COLO829 (cell line): Measurements from ENCODE around the gene ANKK1.

Experiments used
- DNase-seq: peaks from one replicate; pipeline ENCODE4 v3.0.0; 2012; ENCODE audit warnings: low spot score

ANKK1 gene

DNA sequence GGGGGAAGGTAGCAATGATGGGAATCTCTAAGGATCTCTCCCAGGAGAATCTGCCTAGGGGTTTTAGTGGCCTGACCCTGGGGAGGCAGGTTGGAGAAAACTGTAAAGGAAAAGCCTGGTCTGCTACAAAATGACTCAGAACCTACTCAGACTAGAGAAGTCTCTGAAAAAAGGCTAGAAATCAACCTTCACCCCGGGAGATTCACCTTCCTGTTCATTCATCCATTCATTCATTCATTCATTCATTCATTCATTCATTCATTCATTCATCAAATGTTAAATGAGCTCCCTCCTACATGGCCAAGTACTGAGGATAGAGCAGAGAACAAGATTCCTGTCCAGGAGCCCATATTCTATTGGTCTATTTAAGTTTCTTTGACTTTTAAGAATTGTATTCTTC, 8.9 kb upstream of the ANKK1 start:
- DNase-seq = no peak

DNA sequence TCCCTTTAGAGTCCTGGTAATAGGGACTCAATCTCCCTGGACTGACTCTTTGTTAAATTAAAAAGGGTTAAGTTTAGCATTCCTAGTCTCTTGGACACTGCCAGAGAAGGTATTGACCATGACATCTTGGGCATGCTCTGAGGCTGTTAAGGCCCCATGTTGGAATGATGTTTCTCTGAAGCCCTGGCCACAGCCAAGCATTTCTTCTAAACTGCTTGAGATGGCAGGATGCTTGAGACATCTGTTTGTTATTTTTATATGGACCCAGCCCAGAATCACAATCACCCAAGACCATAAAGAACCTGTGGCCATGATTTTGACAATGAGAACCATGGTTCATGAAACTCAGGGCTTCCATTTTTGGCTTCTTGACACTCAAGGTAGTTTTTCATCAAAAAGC, 5.5 kb upstream of the ANKK1 start:
- no peak for DNase-seq

DNA sequence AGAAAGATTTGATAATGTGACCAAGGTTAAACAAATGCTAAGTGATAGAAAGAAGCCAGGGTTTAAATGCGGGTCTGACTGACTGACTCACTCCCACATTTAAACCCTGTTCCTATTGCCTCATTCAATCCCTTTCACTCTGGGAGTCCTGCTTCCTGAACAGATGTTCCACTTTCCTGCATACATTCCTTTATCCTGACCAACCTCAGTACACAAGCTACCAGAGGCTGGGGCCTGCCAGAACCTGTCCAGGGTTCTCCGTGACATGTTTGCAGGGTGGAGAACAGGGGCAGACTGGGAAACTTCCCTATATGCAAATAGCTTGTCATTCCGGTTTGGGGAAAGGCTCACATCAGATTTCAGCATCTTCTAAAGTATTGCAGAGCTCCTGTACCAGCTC, 3.0 kb upstream of the ANKK1 start:
- no peak for DNase-seq

DNA sequence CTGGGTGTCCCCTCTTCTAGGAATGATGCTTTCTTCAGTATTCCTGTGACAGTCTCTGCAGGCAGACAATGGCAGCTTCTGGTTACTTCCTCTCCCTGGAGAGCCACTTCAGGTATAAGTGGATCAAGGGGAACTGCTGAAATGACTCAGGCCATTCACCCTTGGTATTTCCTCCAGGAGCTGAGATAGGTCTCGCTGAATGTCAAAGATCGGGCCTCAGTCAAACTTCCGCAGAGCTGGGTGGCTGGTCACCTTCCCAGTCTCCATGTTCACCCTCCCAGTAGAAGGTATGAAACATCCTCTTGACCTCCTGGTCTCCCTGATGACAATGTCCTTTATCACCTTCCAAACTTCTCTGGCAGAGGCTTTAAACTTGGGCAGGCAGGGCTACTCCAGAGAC, 1.8 kb upstream of the ANKK1 start:
- DNase-seq = no peak

DNA sequence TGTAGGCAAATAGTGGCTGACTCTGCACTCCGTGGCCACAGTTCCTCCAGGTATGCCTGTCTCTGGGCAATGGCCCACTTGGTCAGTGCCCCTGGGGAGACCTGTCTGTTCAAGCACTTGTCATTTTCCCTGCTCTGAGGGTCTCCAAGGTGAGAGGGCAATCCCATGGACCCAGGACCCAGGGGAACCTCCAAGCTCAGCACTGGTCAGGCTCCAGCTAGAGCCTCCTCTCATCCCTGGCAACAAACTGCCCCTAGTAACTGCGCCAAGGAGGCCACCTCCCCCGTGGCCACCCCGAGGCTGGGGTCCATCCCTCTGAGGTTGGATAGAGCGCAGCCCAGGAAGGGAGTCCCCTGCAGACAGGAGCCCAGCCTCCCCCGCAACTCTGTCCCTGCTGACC, 713 bp upstream of the ANKK1 start:
- no peak for DNase-seq

DNA sequence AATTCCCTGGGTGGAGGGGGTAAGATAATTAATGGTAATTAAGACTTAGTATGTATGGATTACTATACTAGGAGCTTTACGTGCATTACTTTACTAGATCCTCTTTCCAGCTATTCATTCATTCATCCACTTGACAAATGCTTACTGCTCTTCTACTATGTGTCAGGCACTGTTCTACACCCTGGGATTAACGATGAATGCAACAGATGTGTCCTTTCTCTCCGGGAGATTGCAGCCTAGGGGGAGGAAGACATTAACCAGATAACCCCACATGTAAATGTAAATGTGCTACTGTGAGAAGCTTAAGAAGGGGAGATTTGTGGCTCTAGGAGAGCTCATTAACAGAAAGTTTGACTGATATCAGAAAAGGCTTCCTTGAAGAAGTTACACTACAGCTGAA, 1.7 kb downstream of the ANKK1 start:
- DNase-seq = no peak

DNA sequence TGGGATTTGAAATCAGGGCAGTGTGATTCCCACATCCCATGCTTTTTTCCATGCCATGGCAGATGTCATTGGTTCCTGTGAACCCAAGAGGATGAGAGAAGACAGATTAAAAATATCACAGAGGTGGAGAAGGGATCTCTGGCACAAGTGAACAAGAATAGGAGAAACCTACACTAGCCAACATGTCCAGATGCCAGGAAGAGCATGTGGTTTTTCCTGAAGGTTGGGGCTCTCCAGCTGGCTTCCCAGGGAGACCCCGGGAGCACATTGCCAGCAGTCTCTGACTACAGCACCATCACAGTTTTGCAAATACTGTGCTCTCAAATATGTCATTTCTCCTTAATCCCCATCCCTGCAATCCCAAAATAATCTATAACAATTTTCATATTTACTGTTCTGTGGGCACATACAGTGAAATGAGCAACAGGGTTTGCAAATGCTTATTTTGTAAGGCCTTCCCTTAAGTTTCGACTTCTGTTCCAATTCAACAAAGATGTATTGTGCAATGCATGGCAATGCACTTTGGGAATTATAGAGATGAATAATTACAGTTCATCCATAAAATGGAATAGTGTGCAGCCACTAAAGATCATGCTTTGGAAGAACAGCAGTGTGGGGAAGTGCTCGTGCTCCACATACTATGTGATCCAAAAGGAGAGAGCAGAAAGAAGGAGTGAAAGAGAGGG, 4.8 kb downstream of the ANKK1 start:
- no peak for DNase-seq

DNA sequence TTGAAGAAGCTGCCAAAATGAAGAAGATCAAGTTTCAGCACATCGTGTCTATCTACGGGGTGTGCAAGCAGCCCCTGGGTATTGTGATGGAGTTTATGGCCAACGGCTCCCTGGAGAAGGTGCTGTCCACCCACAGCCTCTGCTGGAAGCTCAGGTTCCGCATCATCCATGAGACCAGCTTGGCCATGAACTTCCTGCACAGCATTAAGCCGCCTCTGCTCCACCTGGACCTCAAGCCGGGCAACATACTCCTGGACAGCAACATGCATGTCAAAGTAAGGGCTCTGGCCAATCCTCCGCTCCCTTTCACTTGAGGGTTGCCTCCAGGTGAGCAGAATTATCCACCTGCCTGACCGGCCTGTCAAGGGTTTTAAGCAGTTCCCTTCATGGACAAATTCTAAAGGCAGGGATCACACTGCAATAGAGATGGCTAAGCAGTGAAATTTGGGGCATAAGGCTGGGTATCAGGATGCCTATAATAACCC, 6.0 kb downstream of the ANKK1 start:
- no peak for DNase-seq

DNA sequence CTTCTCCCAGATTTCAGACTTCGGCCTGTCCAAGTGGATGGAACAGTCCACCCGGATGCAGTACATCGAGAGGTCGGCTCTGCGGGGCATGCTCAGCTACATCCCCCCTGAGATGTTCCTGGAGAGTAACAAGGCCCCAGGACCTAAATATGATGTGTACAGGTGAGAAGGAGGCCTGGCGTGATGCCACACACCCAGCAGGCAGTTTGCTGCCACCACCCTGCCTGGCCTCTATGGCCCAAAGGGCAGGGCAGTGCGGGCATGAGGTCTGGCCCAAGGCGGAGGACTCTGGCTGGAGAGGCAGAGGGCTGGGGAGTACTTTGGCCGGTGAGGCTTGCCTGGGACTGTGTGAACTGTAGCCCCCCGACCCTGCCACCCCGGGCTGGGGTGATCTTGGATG, 7.3 kb downstream of the ANKK1 start:
- DNase-seq = no peak

DNA sequence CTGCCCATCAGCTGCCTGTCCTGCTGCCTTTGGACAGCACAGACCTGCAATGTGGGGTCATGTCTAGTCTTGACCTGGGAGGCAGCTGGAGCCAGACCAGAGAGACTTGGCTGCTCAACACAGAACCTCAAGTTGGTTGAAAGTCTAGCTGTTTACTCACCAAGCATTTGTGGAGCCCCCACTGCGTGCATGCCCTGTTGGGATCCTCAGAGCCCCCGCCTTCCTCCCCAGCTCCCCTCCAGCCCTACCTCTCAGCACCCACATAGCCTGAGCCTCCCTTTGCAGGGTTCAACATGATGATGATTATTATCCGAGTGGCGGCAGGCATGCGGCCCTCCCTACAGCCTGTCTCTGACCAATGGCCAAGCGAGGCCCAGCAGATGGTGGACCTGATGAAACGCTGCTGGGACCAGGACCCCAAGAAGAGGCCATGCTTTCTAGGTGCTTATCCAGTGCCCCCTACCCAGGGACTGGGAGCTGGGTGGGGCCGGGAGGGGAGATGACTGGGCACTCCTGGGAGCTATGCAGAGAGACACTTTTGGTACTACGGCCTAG, 8.3 kb downstream of the ANKK1 start:
- no peak for DNase-seq

DNA sequence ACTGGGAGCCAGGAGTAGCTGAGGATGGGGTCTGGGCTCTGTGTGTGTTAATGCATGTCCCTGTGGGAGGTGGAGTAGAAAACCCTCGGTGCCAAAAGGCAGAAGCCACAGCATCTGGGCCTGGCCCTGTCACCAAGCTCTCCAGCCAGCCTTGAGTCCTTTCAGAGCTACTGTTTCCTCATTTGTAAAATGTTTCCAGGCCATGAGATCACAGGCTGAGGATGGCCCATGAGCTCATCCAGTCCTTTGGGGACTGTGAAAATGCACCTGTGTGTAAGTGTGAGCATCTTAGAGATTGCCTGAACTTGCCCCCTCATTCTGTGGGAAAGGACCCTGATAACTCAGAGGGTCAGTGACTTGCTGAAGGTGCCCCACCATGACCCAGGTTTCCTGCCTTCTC, 9.1 kb downstream of the ANKK1 start:
- DNase-seq = no peak

DNA sequence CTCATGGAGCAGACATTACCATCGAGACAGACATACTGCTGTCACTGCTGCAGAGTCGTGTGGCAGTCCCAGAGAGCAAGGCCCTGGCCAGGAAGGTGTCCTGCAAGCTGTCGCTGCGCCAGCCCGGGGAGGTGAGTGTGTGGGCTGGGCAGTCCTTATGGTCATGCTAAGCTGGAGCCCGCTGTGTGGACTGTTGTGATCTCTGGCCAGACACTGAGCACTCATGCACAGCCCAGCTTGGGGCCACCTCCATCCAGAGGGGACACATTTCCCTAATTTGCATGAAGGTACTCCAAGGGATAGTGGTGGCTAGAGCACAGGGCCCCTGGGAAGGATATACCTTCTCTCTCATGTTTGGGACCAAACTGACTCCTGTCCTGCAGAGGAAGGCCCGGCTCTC, 9.6 kb downstream of the ANKK1 start:
- DNase-seq = no peak

DNA sequence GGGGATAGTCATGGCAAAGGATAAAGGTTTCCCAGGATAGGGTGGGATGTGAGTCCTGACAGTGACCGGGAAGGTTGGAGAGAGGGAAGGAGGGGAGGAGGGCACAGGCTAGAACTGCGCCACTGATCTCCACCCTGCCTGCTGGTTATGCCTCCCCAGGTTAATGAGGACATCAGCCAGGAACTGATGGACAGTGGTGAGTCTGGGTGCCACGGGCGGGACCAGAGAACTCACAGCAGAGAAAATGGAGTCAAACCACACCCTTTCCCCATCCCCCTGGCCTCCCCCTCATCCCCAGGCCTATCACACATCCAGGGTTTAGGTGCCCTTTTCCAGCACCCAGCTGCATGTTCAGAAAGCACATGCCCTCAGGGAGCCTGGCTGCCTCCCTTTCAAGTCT, 10.2 kb downstream of the ANKK1 start:
- no peak for DNase-seq

DNA sequence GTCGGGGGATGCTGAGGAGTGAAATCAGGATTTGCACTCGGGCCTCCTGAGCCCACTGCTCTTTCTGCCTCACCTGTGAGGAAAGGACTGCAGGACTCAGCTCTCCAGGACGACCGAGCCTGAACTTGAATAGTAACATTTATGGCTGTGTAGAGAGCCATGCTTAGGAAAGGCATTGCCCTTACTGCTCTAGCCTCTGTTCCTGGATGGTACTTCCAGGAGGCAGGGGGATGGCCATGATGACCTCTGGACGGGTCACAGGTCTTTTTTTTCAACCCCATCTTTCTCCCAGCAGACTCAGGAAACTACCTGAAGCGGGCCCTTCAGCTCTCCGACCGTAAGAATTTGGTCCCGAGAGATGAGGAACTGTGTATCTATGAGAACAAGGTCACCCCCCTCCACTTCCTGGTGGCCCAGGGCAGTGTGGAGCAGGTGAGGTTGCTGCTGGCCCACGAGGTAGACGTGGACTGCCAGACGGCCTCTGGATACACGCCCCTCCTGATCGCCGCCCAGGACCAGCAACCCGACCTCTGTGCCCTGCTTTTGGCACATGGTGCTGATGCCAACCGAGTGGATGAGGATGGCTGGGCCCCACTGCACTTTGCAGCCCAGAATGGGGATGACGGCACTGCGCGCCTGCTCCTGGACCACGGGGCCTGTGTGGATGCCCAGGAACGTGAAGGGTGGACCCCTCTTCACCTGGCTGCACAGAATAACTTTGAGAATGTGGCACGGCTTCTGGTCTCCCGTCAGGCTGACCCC, 11.3 kb downstream of the ANKK1 start:
- no peak for DNase-seq

DNA sequence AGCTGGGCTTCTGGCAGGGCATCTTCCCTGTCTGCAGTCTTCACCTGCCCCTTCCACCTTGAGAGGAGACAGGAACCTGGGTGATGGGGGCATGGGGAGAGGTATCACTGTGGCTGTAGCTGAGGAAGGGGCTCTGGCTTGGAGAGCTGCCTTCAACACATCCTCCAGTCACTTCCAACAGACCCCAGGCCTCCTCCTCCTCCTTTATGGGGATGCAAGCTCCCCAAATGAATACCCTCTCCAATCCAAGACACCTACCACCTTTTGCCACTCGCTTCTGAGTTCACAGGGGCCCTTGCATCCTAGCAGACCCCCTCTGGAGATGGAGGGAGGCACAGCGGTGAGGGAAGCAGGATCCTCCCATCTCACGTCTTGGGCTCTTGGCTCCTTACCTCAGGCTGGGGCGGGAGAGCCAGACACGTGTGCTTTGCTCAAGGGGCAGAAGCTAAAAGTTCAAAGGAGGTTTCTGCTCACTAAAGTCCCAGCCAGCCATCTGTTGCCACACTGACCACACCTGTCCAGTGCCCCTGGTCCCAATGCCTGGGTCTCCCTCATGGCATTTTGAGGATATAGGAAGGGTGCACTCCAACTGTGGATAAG, 13.2 kb downstream of the ANKK1 start:
- no peak for DNase-seq

DNA sequence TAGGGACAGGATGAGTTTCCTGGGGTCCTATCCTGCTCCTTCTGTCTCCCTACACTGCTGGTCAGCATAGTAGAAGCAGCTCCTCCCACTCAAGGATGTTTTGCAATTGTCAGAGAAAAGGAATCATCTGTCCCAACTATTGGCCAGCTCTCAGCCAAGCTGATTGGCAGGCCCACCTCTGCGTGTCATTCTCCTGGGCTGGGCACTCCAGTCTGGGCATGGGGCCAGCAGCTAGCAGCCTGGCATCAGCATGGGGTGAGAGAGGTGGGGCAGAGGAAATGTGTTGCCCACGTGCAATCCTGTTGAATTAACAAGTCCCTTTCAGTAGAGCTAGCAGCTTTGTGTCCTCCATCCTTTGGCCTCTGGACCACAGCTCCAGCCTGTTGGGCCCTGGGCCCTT, 14.1 kb downstream of the ANKK1 start:
- DNase-seq = peak; percentile 61

DNA sequence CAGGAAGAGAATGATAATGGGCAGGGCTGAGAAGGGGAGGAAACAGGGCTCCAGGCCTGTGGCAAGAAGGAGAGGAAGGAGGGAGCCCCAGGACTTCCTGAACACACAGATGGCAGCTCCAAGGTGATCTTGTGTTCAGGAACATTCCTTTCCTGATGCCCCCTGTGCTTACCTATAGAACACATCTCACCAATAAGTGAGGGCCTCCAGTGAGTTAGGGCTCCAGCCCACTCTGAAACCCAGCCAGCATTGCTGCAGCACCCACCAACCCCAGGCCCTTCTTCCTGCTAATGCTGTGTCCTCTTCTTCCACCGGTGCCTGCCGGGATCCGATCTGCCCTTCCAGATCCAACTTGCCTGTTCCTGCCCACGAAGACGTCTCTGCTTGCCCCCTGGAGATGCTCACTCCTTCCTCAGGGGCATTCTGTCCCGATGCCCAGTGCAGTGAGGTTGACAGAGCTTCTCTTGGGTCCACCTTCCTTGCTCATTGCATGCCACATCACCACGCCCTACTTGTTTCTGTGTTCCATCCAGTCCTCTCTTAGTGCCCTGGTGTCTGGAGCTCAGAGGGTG, 17.4 kb downstream of the ANKK1 start:
- DNase-seq = no peak

DNA sequence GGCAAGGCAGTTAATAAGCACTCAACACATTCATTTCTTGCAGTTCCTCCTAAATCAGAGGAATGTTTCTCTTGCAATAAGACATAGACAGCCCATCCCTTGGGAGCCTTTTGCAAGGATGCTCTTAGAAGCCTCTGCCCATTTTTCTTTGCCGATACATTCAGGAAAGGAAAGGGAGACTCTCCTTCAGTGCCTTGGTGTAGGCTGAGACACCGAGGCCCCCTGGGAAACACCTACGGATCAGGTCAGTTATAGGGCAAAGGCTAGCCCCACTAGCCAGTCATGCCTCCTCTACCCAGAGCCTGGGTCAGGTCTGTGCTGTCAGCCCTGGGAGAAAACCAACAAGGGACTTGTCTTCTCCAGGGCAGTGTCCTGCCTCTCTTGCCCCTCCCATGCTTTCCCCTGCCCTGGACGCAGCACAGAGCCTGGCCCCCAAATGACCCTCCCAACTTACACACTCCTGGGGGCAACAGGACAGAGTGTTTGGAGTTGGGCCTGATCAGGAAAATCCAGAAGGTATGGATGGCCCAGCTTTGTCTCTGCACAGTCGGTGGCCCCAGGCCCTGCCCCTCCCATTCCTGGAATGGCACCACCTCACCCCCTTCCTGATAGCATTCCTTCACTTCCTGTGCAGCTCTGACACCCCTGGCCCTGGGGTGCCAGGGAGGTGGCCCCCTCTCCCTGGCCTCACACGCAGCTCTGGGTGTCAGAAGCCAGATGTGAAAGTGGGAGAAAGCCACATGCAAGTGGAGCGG, 18.3 kb downstream of the ANKK1 start:
- DNase-seq = no peak

DNA sequence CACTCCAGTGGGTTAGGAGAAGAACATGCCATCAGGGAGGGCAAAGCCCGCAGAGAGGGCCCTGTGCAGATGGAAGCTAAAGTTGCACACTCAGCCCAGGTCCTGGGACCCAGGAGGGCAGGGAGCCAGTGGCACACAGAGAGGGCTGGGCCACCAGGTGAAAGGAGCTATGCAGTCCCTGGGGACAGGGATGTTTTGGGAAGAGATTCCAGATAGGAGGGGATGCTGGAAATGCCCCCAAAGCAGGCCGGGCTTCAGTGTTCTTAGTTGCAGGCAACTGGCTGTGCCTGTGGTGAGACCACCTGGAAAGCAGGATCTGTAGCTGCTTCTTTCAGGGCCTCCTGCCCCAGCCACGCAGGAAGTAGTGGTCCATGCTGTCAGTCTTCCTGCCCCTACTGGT, 19.6 kb downstream of the ANKK1 start:
- no peak for DNase-seq

DNA sequence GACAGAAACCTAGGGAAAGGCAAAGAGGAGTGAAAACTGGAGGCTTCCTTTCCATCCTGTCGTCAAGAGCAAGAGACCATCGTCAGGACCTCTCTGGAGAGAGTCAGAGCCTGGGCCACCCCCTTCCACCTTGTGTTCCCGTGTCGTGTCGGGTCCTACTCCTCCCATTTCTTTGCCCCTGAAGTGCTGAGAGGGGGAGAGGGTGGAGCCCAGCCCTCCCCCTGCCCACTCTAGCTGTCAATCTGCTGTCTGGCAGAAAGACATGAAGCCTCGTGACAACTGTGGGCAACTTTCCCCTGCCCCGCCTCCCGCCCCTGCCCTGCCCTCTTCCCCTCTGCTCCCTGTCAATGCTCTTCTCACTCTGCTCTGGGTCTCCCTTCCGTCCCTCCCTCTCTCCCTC, 20.6 kb downstream of the ANKK1 start:
- no peak for DNase-seq

DNA sequence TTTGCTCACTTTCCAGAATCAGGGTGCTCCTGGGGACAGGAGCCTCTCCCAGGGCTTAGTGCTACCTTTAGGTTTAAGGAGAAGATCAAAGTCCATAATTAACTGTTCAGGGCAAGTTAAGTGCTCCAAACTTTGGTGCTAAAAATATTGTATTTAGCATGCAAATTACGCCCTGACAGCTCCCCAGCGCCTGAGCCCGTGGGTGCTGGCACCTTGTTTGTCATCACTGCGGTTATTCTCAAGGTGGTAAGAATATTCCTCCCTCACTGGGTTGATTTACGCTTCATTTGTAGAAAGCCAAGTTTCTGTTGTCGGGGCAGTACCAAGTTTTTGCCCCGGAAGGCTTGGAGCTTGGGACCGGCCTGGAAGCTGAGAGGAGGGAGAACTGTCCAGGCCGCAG, 21.3 kb downstream of the ANKK1 start:
- no peak for DNase-seq

DNA sequence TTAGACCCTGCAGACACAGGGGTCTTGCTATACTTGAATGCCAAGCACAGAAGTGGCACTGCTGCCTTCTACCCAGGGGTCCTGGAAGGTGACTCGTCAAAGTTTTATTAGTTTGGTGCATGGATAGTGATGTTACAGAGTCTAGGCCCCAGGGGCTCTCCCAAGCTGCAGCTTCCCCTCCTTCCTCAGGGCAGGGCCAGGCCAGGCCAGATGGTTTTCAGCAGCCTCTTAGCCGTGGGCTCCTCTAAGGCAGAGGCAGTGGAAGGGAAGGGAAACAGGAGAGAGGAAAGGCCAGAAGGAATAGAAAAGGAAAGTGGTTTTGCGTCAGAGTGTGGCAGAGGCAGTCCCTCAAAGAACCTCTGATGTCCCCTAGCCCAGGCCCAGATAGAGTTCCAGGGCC, 21.9 kb downstream of the ANKK1 start:
- DNase-seq = no peak
